ENCODE data around the gene DBN1.

The DBN1 gene

GRCh38 chr5:177455661-177456590, 17.5 kb downstream of the DBN1 start:
- DNase-seq (ENCODE audit: low read depth in 2 of 2) = peak; percentile 98 to 99

- peak; percentile 90 to 94 for DNase-seq (ENCODE audit: low read depth in 2 of 2)
Measured at GRCh38 chr5:177455036-177455660, 18.3 kb downstream of the DBN1 start.

GRCh38 chr5:177454397-177455035, 18.9 kb downstream of the DBN1 start:
- peak; percentile 94 to 97 for DNase-seq (ENCODE audit: low read depth in 2 of 2)

DNA sequence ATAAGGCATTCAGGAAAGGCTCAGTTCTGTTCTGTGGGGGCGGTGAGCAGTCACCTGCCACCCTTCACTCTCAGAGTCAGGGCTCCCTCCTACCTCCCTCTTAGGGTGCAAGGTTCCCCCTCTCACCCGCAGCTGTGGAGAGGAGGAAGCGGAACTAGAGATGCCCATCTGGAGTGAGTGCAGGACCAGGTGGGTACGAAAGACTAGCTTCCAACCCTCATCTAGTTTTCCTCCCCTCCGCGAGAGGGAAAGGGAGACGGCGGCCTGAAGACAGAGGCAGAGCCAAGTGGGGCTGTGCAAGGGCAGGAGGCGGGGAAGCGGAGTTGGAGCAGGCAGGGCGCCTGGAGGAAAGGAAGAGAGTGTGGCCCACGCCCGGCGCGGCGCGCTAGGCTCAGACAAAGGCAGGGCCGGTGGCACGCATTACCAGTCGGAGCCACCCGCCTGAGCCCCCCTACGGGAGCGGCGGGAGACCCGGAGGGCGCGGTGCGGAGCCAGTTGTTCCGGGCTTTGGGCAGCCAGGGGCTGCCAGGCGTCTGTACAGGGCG, 19.5 kb downstream of the DBN1 start:
- no peak for DNase-seq (ENCODE audit: low read depth in 2 of 2)

- DNase-seq (ENCODE audit: low read depth in 2 of 2) = no peak
Measured at GRCh38 chr5:177452688-177453638, 20.5 kb downstream of the DBN1 start.

- DNase-seq (ENCODE audit: low read depth in 2 of 2) = no peak
Measured at GRCh38 chr5:177450667-177451424, 22.6 kb downstream of the DBN1 start.

GRCh38 chr5:177449140-177450061, 24.0 kb downstream of the DBN1 start:
- no peak for DNase-seq (ENCODE audit: low read depth in 2 of 2)

GRCh38 chr5:177448244-177448950, 25.0 kb downstream of the DBN1 start:
- no peak for DNase-seq (ENCODE audit: low read depth in 2 of 2)

DNA sequence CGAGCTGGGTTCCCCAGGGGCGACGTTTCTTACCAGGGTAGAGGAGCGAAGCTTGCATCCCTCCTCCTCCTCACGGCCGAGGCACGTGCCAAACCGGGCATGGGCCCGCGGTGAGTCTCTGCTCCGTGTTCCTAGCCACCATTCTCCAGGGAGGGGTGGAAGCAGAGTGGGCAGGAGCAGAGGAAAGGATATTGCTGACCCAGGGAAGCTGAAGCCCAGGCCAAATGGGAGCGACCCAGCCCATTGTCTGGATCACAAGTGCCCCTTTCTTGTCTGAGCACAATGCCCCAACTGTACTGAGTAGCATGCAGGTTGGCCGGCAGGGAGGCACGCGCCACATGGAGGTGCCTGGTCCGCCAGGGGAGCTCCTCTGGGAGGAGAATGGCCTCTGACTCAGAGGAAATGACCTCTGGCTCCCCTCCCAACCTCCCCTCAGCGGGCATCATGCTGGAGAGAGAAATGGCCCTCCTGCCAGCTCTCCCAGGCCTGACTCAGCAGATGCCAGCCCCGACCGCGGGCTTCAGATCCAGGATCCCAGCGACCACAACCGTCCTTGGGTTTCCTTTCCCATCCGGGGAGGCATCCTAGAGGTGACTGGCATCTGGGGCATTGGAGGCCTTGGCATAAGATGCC, 25.7 kb downstream of the DBN1 start:
- DNase-seq (ENCODE audit: low read depth in 2 of 2) = no peak

GRCh38 chr5:177447066-177447610, 26.3 kb downstream of the DBN1 start:
- peak; percentile 47 to 52 for DNase-seq (ENCODE audit: low read depth in 2 of 2)

DNA sequence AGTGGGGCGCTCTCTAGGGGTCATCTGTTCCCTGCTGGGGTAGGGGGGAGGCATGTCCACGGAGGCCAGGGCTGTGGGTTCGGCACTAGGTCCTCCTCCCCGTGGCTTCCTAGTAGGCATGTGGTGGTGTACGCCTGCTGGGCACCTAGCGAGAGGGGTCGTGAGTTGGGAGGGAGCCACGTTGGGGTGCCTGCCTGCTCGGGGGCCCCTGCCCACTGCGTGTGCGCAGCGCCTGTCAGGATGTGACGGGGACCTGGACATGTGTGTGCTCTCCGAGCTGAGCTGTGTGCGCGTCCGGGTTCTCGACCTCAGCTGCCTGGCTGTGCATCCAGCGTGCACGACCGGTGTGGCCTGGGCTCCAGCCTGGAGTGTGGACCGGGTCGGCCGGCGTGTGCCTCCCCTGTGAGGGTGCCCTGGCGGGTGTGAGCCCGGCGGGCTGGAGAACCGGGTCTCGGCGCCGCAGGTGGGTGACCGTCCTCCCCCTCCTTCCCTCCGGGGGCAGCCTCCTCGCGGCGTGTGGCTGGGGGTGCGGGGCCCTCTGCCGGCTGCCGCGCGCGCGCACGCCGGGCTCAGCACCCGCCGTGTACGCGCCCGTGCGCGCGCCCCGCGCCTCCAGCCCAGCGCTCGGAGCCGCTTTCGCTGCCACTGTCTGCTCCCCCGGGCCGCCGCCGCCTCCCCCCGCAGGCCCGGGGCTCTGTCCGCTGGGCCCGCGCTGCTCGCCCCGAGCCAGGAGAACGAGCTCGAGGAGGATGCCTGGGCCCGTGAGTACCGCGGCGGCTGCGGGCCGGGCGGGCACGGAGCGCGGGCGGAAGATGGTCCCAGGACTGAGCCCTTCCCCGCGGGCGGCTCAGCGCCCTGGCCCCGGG, 27.0 kb downstream of the DBN1 start, which contains the start of gene PRR7:
PRR7 (plus strand) TSS at position 615 of the 866 bp plus-strand sequence. CDS start 8,254 bp downstream, outside the sequence.
- DNase-seq (ENCODE audit: low read depth in 2 of 2) = peak; percentile 61 to 72

- DNase-seq (ENCODE audit: low read depth in 2 of 2) = no peak
Measured at GRCh38 chr5:177445917-177446199, 27.6 kb downstream of the DBN1 start.

DNA sequence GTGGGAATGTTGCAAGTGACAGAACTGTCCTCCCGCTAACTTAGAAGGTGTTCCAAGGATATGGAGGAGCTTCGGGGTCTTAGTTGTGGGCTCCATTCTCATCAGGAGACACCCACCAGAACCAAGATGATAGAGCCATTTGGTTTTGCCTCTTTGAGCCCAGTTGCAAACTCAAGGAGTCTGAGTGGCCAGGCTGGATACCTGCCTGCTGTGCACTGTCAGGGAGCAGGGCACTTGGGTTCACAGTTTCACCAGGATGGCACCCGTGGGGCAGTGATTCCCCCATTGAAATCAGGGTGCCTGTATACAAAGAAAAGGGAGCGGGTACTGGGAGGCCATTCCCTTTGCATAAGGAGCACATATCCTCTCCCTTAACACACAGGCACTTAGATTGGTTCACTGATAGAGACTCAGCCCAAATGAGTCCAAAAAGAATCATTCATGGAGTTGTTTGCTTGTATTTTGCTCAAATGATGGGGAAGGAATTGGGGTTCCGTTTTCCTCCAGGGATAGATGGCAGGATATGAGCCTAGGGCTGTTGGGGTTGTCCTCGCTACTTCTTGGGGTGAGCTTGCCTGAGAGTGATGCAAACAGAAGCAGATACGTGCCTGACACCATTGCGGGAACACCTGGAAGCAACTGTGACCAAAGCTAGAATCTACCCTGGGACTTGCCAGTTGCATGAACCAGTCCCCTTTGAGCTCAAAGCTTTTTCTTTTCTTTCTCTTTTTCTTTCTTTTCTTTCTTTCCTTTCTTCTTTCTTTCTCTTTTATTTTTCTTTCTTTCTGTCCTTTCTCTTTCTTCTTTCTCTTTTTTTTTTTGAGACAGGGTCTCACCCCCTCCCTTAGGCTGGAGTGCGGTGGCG, 28.1 kb downstream of the DBN1 start:
- no peak for DNase-seq (ENCODE audit: low read depth in 2 of 2)

DNA sequence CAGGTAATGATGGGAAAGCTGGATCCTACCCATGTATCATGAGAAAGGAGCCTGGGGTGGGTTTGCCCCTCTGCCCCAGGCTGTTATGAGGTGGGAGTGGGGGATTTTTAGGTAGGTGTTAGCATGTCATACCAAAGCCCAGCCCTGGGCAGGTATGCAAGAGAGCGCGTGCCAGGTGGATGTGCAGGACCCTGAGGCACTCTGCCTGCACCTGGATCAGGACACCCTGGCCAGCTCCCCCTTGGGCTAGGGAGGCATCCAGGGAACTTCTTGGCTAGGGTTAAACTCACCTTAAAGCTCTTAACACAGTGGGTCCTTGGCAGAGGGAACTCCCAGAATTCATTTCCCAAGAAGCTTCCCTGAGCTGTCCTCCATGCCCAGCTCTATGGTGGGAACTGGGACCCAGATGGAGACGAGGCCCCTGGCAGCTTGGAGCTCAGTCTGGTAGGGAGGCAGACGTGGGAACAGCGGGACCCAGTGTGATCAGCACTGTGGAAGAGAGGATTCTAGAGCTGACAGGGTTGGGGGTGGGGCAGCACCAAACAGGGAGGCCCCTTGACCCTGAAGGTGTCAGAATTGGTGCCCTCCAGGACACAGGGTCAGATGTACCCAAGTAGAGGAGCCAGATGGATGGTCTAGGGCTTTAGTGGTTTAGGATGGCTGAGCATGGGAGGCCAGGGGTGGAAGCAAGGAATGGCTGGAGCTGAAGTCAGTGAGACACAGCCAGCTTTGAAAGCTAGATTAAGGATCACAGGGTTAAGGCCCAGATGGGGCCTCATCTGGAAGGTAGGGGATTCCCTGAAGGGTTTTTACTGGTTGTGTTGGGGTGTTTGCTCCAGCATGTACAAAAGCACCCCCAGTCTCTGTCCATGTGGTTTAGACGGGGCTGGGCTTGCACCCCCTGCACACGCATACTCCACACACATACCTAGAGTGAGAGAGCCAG, 29.1 kb downstream of the DBN1 start:
- DNase-seq (ENCODE audit: low read depth in 2 of 2) = no peak
